ENCODE data around the gene ZMAT2.
"Not testable (repeated sequence)": the region's sequence is repeated elsewhere in the genome, so short reads cannot be mapped to it uniquely, and the experiment has no call there.

ZMAT2 gene, protein sequence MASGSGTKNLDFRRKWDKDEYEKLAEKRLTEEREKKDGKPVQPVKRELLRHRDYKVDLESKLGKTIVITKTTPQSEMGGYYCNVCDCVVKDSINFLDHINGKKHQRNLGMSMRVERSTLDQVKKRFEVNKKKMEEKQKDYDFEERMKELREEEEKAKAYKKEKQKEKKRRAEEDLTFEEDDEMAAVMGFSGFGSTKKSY

DNA sequence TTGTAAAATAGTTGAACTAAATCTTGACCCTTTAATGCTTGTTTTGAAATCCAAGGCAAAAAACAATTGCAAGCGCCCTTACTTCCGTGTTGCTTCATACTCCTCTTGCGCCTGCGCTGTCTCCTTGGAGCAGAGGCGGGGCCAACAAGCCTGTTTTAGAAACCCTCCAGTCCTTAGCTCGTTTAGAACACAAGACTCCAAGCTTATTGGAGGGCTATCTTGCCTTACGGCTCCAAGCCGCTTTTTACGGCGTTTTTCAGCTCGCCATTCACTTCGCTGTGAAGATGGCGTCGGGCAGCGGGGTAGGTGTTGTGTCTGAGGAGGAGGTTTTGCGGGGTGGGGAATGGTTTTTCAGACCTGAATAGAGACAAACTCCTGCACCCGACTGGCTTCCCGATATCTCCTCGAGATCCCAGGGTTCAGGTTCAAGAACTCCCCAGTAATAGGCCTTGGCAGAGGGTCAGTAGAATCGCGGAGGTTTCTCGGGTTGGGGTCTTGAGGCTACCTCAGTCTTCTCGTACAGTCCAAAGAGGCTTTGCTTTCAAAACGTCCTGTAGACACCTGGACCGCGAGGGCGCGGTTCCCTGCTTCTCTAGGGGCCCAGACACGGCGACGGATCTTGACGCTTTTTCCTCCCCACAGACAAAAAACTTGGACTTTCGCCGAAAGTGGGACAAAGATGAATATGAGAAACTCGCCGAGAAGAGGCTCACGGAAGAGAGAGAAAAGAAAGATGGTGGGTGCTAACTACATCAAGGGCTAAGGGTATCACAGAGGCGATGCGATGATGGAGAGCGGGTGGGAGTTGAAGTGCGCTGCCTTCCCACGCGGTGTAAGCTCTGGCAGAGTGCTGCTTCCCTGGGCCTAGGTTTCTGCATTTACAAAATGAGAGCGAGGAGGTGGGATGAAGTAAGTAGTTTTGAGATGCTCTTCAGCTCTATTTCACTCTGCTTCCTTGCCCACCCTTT, at the start of gene ZMAT2:
ZMAT2 (plus strand) TSS at position 271 of the 968 bp plus-strand sequence; CDS start at position 285, 14 bp downstream.
- DNase-seq = peak; percentile 98

DNA sequence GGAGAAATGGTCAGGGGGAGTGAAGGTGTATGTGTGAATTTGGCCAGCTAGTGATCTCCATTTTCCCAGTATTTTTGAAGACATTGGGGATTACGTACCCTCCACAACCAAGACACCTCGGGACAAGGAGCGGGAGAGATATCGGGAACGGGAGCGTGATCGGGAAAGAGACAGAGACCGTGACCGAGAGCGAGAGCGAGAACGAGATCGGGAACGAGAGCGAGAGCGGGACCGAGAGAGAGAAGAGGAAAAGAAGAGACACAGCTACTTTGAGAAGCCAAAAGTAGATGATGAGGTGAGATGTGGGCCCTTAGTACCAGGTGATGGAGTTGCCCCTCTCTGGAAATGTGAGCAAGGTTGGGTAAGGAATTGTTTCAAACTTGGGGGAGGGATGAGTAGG, 41.4 kb upstream of the ZMAT2 start:
- DNase-seq = no peak

DNA sequence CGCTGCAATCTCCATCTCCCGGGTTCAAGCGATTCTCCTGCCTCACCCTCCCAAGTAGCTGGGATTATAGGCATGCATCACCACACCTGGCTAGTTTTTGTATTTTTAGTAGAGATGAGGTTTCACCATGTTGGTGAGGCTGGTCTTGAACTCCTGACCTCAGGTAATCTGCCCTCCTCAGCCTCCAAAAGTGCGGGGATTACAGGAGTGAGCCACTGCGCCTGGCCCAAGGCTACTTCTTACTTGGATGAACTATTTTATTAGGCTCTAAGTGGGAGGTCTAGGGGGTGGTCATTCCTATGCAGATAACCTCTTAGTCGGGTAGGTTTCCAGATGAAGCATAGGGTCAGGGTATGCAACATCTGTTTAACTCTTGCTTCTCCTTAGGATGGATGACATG, 39.9 kb upstream of the ZMAT2 start:
- DNase-seq = not testable (repeated sequence)

DNA sequence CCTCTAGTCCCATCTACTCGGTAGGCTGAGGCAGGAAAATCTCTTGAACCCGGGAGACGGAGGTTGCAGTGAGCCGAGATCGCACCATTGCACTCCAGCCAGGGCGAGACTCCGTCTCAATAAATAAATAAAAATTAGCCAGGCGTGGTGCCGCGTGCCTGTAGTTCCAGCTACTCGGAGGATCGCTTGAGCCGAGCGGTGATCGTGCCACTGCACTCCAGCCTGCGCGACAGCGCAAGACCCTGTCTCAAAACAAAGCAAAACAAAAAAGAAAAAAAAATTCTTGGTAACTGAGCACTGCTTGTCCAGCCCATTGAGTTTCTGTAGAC, 36.3 kb upstream of the ZMAT2 start:
- no peak for DNase-seq

DNA sequence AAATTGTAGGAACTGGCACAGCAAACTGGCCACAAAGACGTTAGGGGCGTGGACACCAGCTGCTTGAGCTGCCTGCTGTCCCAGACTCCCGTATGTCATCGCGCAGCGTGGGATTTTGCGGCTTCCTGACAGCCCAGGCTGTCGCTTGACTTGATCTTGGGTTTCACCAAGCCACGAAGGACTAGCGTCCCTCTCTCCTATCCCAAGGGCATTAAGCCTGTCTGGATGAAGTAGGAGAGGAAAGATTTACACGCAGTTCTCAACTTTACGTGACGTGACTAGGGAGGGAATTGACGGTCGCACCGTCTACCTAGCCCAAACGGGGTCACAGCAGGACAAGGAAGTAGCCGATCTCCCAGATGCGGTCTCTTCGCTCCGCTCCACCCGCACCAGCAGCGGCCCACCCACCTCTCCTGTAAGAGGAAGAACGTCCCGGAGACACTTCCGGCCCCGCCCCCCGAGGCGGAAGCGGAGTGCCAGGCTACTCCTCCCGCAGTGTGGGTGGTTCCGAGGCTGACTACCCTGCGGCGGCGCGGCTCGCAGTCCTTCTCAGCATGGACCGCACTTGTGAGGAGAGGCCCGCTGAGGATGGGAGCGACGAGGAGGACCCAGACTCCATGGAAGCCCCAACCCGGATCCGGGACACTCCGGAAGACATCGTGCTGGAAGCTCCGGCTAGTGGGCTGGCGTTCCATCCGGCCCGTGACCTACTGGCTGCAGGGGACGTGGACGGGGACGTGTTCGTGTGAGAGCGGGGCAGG, 35.7 kb upstream of the ZMAT2 start, which contains the start of gene WDR55:
WDR55 (plus strand) TSS at position 546 of the 761 bp plus-strand sequence; CDS start at position 555, 9 bp downstream.
- peak; percentile 96 for DNase-seq

DNA sequence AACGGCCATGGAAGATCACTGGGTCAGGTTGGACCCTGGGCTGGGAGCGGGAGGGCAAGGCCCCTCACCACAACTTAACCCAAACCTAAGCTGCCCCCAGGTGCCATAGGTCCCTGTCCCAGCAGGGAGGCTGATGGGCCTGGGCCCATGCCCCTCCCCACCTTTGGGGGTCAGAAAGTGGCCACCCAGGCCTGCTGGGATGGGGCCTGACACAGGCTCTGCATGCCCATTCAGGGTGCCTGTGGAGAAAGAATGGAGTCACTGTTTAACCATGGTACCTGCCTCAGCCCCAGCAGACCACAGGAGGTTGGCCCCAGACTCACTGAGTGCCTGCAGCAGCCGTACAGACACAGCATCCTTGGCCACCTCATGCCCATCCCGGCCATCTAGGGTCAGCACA, 29.2 kb upstream of the ZMAT2 start:
- not testable (repeated sequence) for DNase-seq

DNA sequence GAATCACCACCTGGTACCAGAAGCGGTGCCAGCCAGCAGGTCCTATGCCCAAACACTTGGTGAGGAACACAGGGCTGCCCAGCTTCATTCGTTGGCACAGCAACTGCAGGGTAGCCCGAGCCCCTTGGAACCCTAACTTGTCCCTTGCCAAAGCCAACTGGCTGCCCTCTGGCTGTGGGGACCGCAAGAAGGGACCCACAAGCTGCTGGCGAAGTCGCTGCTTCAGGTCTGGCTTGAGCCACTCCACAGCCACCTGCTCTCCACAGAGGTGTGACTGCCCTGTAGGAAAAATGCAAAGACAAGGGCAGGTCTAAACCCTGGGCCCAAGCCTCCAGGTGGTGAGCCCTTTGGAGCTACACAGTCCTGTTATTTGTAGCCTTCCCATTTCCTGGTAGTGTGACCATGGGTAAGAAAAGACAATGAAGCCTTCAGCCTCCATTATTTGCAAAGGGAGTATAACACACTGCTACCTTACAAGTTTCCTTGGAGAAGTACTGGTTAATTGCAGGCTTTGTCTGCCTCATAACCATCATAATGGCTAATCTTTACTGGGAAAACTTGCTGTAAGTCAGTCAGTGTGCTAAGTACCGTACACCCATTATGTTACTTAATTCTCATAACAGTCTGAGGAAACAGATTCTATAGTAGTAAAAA, 28.6 kb upstream of the ZMAT2 start:
- no peak for DNase-seq

DNA sequence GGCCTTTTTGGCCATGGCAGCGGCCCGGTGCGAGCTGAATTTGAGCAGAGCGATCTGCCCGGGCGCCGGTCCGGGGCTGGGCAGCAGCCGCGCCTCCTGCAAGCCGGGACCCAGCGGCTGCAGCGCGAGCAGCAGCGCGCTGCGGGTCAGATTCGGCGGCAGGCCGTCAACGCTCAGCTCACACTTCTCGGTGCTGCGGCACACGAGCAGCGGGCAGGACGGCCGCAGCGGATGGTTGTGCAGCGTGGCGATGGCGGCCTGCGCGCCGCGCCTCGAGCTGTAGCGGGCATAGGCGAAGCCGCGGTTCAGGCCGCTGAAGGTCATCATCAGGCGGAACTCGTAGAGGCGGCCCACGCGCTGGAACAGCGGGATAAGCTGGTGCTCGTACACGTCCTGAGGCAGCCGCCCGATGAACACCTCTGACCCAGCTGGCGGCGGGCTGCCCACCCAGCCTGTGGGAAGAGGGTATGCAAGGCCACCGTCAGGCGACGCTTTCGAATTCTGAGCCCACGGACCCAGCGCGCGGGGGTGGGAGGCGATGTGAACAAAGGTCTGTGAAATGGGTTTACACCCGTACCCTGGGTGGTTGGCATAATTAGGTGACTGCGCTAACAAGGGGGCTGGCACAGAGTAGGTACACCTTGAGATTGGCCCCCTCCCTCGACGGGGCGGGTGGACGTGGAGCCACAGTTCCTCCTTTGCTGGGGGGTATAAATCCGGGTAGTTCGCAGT, 27.6 kb upstream of the ZMAT2 start:
- peak; percentile 43 for DNase-seq

DNA sequence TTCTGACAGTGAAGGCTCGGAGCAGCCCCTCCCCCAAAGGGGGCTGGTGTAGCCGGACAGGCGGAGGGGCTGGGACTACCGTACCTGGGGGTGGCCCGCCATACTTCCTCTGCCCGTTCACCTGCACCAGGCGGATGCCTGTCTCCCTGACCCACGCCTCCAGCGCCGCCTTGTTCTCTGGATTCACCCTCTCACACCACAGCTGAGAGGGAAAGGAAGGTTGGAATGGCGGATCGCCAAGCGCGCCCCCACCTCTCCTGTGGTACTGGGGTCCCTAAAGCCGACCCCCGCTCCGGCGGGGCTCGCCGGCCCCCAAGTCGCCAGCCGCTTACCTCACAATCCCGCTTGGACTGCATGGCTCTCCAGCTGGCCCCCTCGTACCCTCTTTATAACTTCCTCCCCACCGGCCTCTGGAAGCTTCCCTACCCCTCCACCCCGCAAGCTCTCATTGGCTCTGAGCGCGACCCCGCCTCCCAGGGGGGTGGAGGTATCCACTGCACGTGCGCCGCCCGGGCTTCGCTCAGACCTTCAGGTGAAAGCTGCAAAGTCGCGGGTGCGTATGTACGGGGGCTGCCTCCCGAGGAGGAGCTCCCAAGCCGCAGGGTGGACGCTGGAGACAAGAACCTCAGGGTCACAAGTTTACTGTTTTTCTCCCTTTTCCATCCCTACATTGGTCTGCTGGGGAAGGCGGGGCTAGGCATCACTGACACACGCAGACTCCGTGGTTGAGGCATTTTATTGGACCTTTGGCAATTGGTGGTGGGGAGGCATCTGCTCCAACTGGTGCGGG, 26.9 kb upstream of the ZMAT2 start, which contains the start of gene DND1:
DND1 (minus strand) TSS at position 390 of the 790 bp plus-strand sequence; CDS start at position 356, 34 bp downstream.
- no peak for DNase-seq

DNA sequence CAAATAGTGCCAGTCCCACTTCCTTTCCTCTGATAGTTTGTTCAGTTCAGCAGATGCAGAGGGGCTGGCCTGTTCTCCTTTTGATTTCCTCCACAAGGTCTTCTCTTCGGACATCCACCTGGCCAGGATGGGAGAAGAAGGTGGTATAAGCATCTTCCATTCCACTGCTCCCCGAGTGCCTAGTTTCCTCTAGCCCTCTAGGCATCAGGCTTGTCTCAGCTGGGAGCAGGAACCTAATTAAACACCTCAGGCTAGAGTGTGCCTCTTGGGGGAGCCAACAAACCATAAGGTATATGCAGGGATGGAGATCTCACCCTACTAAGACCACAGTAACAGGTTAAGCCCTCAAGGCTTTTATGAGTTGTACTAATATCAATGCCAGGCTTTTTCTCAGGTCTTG, 26.0 kb upstream of the ZMAT2 start:
- DNase-seq = no peak

DNA sequence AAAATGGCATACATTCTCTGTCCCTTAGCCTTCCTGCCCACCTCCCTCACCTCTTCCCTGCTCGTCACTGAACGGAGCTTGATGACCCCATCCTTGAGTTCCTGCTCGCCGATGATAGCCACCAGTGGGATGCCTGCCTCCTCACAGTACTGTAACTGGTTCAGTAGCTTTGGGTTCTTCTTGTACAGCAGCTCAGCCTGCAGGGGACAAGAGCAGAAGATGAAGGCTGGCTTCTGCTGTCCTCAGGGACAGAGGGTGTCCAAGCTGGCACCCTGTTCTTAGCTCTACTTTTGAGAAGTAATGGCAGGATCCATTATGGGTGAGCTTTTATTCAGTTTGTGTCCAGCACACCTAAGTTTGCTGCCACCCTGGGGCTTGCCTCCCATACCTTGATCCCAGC, 25.6 kb upstream of the ZMAT2 start:
- no peak for DNase-seq

DNA sequence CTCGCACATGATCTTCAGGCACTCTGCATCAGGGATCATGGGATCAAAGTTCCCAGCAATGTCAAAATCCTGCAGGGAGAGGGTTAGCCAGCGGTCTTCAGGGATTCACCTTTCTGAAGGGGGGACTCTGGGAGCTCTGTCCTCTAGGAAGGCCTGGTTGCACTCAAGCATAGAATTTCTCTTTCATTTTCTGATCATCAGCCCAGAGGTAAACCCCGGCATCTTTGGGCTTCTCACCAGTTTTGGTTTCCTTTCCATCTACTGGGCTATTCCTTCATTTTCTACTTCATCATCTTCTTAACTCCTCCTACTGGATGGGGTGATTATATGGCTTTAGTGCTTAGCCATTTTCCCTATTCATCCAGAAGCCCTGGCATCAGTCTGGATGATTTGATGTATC, 22.3 kb upstream of the ZMAT2 start:
- DNase-seq = no peak

DNA sequence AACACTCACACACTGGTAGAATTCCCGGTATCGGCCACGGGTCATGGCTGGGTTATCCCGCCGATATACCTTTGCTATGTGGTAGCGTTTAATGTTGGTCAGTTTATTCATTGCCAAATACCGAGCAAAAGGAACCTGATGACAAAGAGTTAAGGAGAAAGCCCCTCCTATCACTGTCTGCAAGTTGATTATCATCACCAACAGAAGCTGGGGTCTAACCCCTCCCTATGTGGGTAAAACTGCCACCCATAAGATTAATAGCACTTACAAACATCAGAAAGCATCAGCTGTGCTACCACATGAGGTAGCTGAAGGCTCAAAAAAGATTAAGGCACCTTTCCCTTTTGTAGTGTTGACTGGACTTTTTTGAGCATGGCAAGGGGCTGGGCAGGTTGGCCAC, 21.3 kb upstream of the ZMAT2 start:
- DNase-seq = no peak

DNA sequence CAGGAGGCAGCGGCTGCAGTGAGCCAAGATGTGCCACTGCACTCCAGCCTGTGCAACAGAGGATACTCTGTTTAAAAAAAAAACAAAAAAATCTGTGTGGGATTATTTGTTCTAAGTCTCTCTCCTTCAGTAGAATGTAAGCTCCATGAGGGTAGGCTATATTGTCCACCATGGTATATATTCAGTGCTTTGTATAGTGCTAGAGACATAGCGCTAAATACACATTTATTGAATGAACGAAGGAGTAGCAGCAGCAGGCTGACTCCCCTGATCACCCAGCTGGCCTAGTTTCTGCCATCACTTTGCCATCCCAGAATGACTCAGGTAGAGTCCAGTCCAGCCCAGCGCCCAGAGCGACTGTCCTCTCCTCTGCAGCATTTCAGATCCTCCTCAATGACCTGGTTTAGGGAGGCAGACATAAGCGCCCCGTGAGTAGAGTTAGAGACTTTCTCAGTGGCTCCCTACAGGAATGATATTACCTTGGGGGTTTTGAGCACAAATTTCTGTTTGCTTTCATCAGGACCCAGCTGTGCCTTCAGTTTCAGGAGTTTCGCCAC, 9.8 kb upstream of the ZMAT2 start:
- DNase-seq = no peak

DNA sequence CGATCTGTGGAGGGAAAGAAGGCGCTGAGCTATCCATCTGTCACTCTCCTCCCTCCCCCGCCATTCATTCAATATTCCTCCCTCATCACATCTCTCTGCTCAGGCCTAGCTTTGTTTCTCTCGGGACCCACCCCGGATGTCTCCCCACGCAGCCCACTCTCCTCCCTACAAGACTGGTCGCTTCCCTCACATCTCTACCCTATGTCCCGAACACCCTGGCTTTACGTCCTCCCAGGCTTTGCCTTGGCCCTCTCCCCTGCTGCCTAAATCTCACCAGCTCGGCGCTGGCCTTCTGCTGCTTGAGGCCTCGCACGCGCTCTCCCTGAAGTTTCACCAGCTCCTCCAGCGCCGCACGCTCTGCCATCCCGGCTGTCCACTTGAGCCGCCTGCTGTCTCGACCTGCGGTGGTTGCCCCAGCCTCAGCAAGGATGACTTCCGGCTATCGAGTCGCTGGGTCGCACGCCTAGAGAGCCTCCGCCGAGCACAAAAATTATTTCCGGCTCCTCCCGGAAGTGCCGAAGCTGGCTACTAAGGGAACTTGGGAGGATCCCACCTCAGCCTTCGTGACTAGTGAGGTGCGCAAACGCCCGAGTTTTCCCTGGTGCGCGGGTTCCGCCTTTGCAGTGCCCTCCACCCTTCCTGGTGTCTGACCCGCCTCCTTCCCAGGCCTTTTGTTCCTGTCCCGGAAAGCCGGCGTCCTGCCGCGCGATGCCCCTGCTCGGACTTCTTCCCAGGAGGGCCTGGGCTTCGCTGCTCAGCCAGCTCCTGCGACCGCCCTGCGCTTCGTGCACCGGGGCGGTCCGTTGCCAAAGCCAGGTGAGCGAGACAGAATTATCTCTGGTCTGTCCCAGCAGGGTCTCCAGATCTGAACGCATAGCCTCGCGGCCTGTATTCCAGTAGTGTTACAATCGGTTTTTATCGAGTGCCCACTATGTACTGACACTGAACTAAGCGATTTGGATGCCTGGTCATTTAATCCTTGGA, 9.0 kb upstream of the ZMAT2 start, which contains the start of the genes HARS1 and HARS2:
HARS1 (minus strand) TSS at position 430 of the 984 bp plus-strand sequence; CDS start at position 364, 66 bp downstream.
HARS2 (plus strand) TSS at position 515 of the 984 bp plus-strand sequence; CDS start at position 709, 194 bp downstream.
- DNase-seq = peak; percentile 97

DNA sequence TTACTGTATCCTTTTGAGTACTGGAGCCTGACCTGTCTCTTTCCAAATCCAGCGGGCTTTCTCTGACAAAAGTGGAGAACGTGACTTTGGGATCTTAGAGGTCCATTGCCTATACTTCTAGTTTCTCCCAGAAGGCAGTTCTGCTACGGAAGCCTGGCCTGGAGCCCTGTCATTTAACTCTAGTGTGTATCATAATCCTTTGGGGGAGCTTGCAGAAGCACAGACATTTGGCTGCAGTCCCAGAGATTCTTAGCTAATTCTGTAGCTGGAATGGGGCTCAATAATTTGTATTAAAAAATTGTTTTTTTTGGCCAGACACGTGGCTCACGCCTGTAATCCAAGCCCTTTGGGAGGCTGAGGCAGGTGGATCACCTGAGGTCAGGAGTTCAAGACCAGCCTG, 6.0 kb upstream of the ZMAT2 start:
- DNase-seq = no peak

DNA sequence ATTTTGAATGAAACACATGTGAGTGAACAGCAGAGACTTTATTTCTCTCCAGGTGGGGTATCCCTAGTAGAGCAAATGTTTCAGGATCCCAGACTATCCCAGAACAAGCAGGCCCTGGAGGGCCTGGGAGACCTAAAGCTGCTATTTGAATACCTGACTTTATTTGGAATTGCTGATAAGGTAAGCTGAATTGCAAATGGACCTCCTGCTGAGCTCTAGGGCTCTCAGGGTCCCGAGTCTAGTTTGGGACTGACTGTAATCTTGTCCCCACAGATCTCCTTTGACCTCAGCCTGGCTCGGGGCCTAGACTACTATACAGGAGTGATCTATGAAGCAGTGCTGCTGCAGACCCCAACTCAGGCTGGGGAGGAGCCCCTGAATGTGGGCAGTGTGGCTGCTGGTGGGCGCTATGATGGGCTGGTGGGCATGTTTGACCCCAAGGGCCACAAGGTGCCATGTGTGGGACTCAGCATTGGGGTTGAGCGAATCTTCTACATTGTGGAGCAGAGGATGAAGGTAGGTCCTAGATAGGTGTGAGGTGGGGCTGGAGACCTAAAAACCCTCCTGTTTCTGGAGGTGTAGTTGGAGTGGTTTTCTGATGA, 3.3 kb upstream of the ZMAT2 start:
- DNase-seq = no peak

DNA sequence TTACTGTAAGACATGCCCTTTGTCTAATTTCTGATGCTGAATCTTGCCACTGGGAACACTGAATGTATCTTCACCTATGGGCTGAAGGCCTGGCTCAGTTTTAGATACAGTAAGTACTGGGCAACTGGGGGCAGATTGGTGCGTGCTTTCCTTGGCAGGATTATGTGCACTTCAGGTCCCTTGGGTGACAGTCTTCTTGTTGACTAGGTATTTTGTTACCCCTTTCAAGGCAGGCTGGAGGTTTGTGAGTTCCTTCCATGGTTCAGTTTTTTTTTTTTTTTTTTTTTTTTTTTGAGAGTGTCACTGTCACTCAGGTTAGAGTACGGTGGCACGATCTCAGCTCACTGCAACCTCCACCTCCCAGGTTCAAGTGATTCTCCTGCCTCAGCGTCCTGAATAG, 7.6 kb downstream of the ZMAT2 start:
- DNase-seq = no peak

DNA sequence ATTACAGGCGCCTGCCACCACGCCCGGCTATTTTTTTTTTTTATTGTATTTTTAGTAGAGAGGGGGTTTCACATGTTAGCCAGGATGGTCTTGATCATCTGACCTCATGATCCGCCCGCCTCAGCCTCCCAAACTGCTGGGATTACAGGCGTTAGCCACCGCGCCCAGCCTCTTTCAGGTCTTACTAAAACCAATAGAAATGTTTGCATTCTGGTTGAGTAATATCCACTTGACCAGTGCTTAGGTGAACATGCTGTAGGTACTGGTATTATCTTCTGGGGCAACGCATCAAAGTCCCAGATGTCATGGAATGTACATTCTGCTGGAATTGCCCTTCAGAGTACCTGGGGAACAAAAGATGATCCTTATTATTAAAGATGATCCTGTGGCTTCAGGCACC, 8.5 kb downstream of the ZMAT2 start:
- not testable (repeated sequence) for DNase-seq
